Measurements from ENCODE around the gene GRID2. TPM values are rescaled to one million over a fixed set of nuclear protein-coding genes. Genes with fewer than 3 reads are reported as not detected.

Gene GRID2
- total RNA-seq, 1 experiment from 2014 or later = not detected

DNA sequence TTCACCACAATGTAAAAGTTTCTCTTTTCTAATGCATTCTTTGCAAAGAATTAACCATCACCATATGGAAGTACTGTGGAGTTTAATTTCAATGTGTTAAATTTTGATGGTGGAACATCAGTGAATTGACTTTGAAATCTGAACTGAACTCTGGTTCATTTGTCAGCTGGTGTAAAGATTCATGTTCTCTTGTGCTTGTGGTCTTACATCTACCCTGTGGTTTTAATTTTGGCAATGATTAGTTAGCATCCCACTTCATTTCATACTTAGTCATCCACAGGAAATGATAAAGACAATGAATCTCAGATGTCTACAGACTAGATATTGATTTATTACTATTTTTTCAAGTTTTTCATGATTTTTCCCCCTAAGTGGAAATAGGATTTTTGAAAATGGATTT is 77.8 kb downstream of the GRID2 start:
- CTCF ChIA-PET = no interaction called here

DNA sequence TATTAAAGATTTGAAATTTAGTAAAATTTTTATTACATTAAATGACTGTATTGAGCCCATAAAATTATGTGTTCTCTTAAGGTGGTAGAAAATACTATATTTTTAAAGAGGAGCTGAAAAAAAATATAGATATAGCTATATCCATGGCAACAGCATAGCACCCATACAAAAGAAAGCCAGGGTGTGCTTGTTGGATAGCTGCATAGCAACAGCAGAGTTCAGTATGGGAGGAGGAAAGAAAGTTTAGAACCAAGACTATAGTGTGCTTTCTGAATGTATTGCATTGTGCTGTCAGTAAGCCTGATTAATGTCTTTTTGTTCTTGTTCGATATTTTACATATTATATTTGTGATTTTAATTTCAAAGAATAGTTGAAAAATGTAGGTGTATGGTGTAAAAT is 78.4 kb downstream of the GRID2 start:
- Mint-ChIP-seq H3K27me3 (ENCODE audit: insufficient read depth, unreplicated experiment) (no peaks in the 10 kb centered on the region), H3K36me3 (ENCODE audit: insufficient read depth, unreplicated experiment) (no peaks in the 10 kb centered on the region), H3K4me1 (ENCODE audit: low read depth, unreplicated experiment) (no peaks in the 10 kb centered on the region), H3K4me3 (ENCODE audit: unreplicated experiment) (no peak overlapping the region), H3K27ac (ENCODE audit: unreplicated experiment) (no peak overlapping the region), H3K9me3 (ENCODE audit: unreplicated experiment) (peaks cover 7% of the 10 kb centered on the region)
- TF ChIP-seq, protein P1, sequence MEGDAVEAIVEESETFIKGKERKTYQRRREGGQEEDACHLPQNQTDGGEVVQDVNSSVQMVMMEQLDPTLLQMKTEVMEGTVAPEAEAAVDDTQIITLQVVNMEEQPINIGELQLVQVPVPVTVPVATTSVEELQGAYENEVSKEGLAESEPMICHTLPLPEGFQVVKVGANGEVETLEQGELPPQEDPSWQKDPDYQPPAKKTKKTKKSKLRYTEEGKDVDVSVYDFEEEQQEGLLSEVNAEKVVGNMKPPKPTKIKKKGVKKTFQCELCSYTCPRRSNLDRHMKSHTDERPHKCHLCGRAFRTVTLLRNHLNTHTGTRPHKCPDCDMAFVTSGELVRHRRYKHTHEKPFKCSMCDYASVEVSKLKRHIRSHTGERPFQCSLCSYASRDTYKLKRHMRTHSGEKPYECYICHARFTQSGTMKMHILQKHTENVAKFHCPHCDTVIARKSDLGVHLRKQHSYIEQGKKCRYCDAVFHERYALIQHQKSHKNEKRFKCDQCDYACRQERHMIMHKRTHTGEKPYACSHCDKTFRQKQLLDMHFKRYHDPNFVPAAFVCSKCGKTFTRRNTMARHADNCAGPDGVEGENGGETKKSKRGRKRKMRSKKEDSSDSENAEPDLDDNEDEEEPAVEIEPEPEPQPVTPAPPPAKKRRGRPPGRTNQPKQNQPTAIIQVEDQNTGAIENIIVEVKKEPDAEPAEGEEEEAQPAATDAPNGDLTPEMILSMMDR (IDR thresholded peaks at IDR 0.05; ENCODE audit: insufficient read depth in 1 of 2, low read depth in 1 of 2, low read length in 1 of 2, severe bottlenecking in 1 of 2, unreplicated experiment in 1 of 2) = no peak
- POLR2A ChIA-PET = no interaction called here
- H3K27me3 ChIP-seq (replicated peaks; ENCODE audit: control insufficient read depth, insufficient read depth, low read length) = no peaks in the 10 kb centered on the region
- BruUV-seq (replicated peaks) = no TSS peak
- intact Hi-C loops (cut with micrococcal nuclease; ENCODE audit: unreplicated experiment) = no loop called here
- no peaks in the 10 kb centered on the region for H3K36me3 ChIP-seq (ENCODE audit: control insufficient read depth, insufficient read depth, low read length)
- CTCF ChIA-PET = no interaction called here
- DNase-seq = no peak
- H3K9me3 ChIP-seq = no peaks in the 10 kb centered on the region
- H3K4me1 ChIP-seq = no peaks in the 10 kb centered on the region
- no peak overlapping the region for H3K4me3 ChIP-seq (ENCODE audit: low read depth, low read length)

More for the DNA sequence above, 77.8 kb downstream of the GRID2 start:
- TF ChIP-seq, protein P1 (IDR thresholded peaks at IDR 0.05; ENCODE audit: insufficient read depth in 1 of 2, low read depth in 1 of 2, low read length in 1 of 2, severe bottlenecking in 1 of 2, unreplicated experiment in 1 of 2) = no peak
- POLR2A ChIA-PET = no interaction called here
- BruUV-seq (replicated peaks) = no TSS peak
- Mint-ChIP-seq H3K4me3 (ENCODE audit: unreplicated experiment) (no peak overlapping the region), H3K27me3 (ENCODE audit: insufficient read depth, unreplicated experiment) (no peaks in the 10 kb centered on the region), H3K4me1 (ENCODE audit: low read depth, unreplicated experiment) (no peaks in the 10 kb centered on the region), H3K36me3 (ENCODE audit: insufficient read depth, unreplicated experiment) (no peaks in the 10 kb centered on the region), H3K27ac (ENCODE audit: unreplicated experiment) (no peak overlapping the region), H3K9me3 (ENCODE audit: unreplicated experiment) (peaks cover 10% of the 10 kb centered on the region)
- Histone ChIP-seq H3K9me3 (no peaks in the 10 kb centered on the region), H3K4me3 (ENCODE audit: low read depth, low read length) (no peak overlapping the region), H3K36me3 (ENCODE audit: control insufficient read depth, insufficient read depth, low read length) (no peaks in the 10 kb centered on the region), H3K4me1 (no peaks in the 10 kb centered on the region), H3K27me3 (replicated peaks; ENCODE audit: control insufficient read depth, insufficient read depth, low read length) (no peaks in the 10 kb centered on the region)
- DNase-seq = no peak
- intact Hi-C loops (cut with micrococcal nuclease; ENCODE audit: unreplicated experiment) = no loop called here

DNA sequence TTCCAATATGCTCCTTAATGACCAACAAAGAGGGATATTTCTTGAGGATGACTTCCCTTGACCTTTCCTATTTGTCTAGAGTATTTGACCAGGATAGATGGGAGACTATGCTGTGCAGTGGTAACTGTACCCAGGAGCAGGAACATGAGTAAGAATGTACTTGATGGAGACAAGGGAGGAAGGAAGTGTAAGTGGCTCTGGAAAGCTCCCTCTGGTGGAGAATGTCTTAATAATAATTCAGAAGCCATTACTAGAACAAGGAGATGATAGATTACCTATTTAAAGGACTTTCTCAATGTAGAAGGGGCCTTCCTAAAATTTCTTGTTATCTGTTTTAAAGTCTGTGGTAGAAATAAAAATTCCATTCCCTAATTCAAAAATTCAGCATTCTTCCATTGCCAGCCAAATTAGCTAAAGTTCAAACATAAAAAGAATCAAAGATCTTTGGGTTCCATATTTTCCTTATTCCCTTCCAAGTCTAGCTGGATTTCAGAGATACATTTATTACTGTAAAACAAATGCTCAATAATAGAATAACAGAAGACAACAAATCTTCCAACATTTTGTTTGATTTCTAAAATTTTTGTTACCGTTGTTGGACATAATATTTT is 83.8 kb downstream of the GRID2 start:
- TF ChIP-seq, protein P1 (IDR thresholded peaks at IDR 0.05; ENCODE audit: insufficient read depth in 1 of 2, low read depth in 1 of 2, low read length in 1 of 2, severe bottlenecking in 1 of 2, unreplicated experiment in 1 of 2) = peak; percentile 49 to 54
- BruUV-seq (replicated peaks) = no TSS peak
- H3K27me3 Mint-ChIP-seq (ENCODE audit: insufficient read depth, unreplicated experiment) = no peaks in the 10 kb centered on the region
- Histone ChIP-seq H3K4me3 (ENCODE audit: low read depth, low read length) (no peak overlapping the region), H3K36me3 (ENCODE audit: control insufficient read depth, insufficient read depth, low read length) (no peaks in the 10 kb centered on the region), H3K9me3 (no peaks in the 10 kb centered on the region), H3K4me1 (no peaks in the 10 kb centered on the region), H3K27me3 (replicated peaks; ENCODE audit: control insufficient read depth, insufficient read depth, low read length) (no peaks in the 10 kb centered on the region)
- ChIA-PET CTCF (no interaction called here), POLR2A (no interaction called here)
- H3K4me3 Mint-ChIP-seq (ENCODE audit: unreplicated experiment) = no peak overlapping the region
- peak in 1 of 2 experiments; percentile 24 for DNase-seq
- H3K36me3 Mint-ChIP-seq (ENCODE audit: insufficient read depth, unreplicated experiment) = no peaks in the 10 kb centered on the region
- intact Hi-C loops (cut with micrococcal nuclease; ENCODE audit: unreplicated experiment) = loop anchor here (1.0 kb wide), 1 partner anchor 1968 kb away; no protein-coding TSS in a partner anchor
- H3K9me3 Mint-ChIP-seq (ENCODE audit: unreplicated experiment) = no peaks in the 10 kb centered on the region
- no peaks in the 10 kb centered on the region for H3K4me1 Mint-ChIP-seq (ENCODE audit: low read depth, unreplicated experiment)
- H3K27ac Mint-ChIP-seq (ENCODE audit: unreplicated experiment) = no peak overlapping the region
